SK-N-SH (cell line): ENCODE results near the gene U2SURP.

Experiments used
- CHD2 ChIP-seq: fragments of 150-350 bp; IDR thresholded peaks from 2 replicates; pipeline ENCODE4 v1.6.1; 2018; ENCODE audit warnings: low read length; ENCODE audit not compliant: partially characterized antibody
- EP300 ChIP-seq, 2 experiments: IDR thresholded peaks; 2 replicates each; pipeline versions ENCODE4 v1.4.0 to v1.6.1; 2012; ENCODE audit warnings: borderline replicate concordance in 1 of 2, low read depth in 1 of 2, low read length in 1 of 2
- EZH2phosphoT487 ChIP-seq: fragments of 200-600 bp; sonication (generic); IDR thresholded peaks from 2 replicates; pipeline ENCODE4 v1.6.1; 2017; ENCODE audit warnings: low read depth, mixed run types, mild to moderate bottlenecking, antibody characterized with exemption, moderate library complexity, borderline replicate concordance
- GABPA ChIP-seq: IDR thresholded peaks from 2 replicates; pipeline ENCODE4 v1.4.0; 2012; ENCODE audit warnings: low read depth, mild to moderate bottlenecking
- POLR2AphosphoS5 ChIP-seq: IDR thresholded peaks from 2 replicates; pipeline ENCODE4 v1.6.1; 2012; ENCODE audit warnings: low read depth, low read length
- TEAD4 ChIP-seq: IDR thresholded peaks from 2 replicates; pipeline ENCODE4 v1.4.0; 2012; ENCODE audit warnings: mild to moderate bottlenecking, borderline replicate concordance; ENCODE audit not compliant: insufficient read depth
- TF ChIP-seq, protein P1 (sequence below): fragments of 200-600 bp; sonication (generic); IDR thresholded peaks from 2 replicates; pipeline ENCODE4 v1.6.1; 2017; ENCODE audit warnings: antibody characterized with exemption, mild to moderate bottlenecking, moderate library complexity
- TF ChIP-seq, protein P2 (sequence below): IDR thresholded peaks from 2 replicates; pipeline ENCODE4; 2012
- TF ChIP-seq, protein P3 (sequence below): IDR thresholded peaks from 2 replicates; pipeline ENCODE4 v1.4.0; 2012; ENCODE audit warnings: low read depth, borderline replicate concordance

DNA sequence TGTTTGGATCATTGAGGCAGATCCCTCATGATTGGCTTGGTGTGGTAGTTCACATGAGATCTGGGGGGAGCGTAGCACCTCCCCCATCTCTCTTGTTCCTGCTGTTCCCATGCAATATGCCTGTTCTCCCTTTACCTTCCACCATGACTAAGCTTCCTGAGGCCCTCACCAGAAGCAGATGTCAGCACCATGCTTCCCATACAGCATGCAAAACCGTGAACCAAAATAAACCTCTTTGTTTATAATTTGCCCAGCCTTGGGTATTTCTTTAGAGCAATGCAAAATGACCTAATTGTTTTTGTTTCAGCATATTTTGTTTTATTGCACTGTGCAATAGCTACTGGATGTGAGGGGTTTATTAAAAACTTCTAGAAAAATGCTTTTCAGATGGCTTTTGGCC lies 61.6 kb downstream of the U2SURP start:
- TF ChIP-seq, protein P1, sequence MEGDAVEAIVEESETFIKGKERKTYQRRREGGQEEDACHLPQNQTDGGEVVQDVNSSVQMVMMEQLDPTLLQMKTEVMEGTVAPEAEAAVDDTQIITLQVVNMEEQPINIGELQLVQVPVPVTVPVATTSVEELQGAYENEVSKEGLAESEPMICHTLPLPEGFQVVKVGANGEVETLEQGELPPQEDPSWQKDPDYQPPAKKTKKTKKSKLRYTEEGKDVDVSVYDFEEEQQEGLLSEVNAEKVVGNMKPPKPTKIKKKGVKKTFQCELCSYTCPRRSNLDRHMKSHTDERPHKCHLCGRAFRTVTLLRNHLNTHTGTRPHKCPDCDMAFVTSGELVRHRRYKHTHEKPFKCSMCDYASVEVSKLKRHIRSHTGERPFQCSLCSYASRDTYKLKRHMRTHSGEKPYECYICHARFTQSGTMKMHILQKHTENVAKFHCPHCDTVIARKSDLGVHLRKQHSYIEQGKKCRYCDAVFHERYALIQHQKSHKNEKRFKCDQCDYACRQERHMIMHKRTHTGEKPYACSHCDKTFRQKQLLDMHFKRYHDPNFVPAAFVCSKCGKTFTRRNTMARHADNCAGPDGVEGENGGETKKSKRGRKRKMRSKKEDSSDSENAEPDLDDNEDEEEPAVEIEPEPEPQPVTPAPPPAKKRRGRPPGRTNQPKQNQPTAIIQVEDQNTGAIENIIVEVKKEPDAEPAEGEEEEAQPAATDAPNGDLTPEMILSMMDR = no peak
- TF ChIP-seq POLR2AphosphoS5 (no peak), EP300 (IDR thresholded peaks at IDR 0.05; ENCODE audit: borderline replicate concordance in 1 of 2, low read depth in 1 of 2, low read length in 1 of 2) (no peak), EZH2phosphoT487 (no peak), GABPA (no peak), CHD2 (no peak), TEAD4 (no peak)
- TF ChIP-seq, protein P2, sequence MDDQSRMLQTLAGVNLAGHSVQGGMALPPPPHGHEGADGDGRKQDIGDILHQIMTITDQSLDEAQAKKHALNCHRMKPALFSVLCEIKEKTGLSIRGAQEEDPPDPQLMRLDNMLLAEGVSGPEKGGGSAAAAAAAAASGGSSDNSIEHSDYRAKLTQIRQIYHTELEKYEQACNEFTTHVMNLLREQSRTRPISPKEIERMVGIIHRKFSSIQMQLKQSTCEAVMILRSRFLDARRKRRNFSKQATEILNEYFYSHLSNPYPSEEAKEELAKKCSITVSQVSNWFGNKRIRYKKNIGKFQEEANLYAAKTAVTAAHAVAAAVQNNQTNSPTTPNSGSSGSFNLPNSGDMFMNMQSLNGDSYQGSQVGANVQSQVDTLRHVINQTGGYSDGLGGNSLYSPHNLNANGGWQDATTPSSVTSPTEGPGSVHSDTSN = no peak
- TF ChIP-seq, protein P3, sequence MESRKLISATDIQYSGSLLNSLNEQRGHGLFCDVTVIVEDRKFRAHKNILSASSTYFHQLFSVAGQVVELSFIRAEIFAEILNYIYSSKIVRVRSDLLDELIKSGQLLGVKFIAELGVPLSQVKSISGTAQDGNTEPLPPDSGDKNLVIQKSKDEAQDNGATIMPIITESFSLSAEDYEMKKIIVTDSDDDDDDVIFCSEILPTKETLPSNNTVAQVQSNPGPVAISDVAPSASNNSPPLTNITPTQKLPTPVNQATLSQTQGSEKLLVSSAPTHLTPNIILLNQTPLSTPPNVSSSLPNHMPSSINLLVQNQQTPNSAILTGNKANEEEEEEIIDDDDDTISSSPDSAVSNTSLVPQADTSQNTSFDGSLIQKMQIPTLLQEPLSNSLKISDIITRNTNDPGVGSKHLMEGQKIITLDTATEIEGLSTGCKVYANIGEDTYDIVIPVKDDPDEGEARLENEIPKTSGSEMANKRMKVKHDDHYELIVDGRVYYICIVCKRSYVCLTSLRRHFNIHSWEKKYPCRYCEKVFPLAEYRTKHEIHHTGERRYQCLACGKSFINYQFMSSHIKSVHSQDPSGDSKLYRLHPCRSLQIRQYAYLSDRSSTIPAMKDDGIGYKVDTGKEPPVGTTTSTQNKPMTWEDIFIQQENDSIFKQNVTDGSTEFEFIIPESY = no peak
